Chondrocyte (in vitro differentiated cells): ENCODE measurements around the gene TEAD1. TPM values are rescaled to one million over a fixed set of nuclear protein-coding genes. Genes with fewer than 3 reads are reported as not detected.

ENCODE experiments used
- DNase-seq: peaks from one replicate; pipeline ENCODE4 v3.0.0; 2021; ENCODE audit warnings: mixed read lengths, low spot score
- H3K27ac Mint-ChIP-seq: one replicate; pipeline ENCODE4 v1.8.0; 2021; ENCODE audit warnings: mild to moderate bottlenecking, moderate library complexity, mixed read lengths; ENCODE audit not compliant: unreplicated experiment
- H3K27me3 Mint-ChIP-seq: 2 replicates; pipeline ENCODE4 v1.8.0; 2021; ENCODE audit warnings: low read depth, mixed read lengths
- H3K36me3 Mint-ChIP-seq: 2 replicates; pipeline ENCODE4 v1.8.0; 2021; ENCODE audit warnings: low read depth, mixed read lengths
- H3K4me1 Mint-ChIP-seq: 2 replicates; pipeline ENCODE4 v1.8.0; 2021; ENCODE audit warnings: low read depth, mild to moderate bottlenecking, mixed read lengths
- H3K4me3 Mint-ChIP-seq: one replicate; pipeline ENCODE4 v1.8.0; 2021; ENCODE audit warnings: mild to moderate bottlenecking, moderate library complexity, mixed read lengths; ENCODE audit not compliant: unreplicated experiment
- H3K9me3 Mint-ChIP-seq: 2 replicates; pipeline ENCODE4 v1.8.0; 2021; ENCODE audit warnings: low read depth, mixed read lengths
- total RNA-seq: library from RNA; stranded (reverse); gene quantifications from 3 replicates; pipeline ENCODE4 v1.2.1, GENCODE V29; 2021
- TF ChIP-seq, protein P1 (sequence below): fragments of 200-600 bp; sonication (generic); IDR thresholded peaks from 2 replicates; pipeline ENCODE4 v1.5.0; 2021; ENCODE audit warnings: antibody characterized with exemption, mild to moderate bottlenecking, moderate library complexity

TEAD1 gene
- total RNA-seq, 1 donor from 2014 or later = 137 TPM

- Mint-ChIP-seq H3K27ac (no peak overlapping the region), H3K4me1 (no peaks in the 10 kb centered on the region)
These were observed 293.9 kb downstream of the TEAD1 start for GRCh38 chr11:12968101-12968500.

DNA sequence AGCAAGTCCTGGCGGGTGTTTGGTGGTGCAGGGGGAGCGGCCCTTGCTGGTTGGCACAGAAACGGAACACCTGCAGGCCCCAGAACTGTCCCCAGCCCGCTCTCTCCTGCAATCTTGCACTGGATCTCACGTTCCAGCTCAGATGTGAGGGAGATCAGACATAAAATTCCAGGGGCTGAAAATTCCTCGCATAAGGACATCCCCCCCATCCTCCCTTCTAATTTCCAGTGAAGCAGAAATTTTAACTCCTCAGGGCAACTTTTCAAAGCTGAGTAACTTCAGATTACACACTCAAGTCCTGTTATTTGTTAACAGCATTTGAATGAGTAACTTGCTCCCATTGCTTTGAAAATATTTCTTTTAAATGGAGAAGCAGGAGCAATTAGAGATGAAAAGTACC lies 294.6 kb downstream of the TEAD1 start:
- H3K36me3 Mint-ChIP-seq = no peaks in the 10 kb centered on the region
- no peak for DNase-seq
- TF ChIP-seq, protein P1, sequence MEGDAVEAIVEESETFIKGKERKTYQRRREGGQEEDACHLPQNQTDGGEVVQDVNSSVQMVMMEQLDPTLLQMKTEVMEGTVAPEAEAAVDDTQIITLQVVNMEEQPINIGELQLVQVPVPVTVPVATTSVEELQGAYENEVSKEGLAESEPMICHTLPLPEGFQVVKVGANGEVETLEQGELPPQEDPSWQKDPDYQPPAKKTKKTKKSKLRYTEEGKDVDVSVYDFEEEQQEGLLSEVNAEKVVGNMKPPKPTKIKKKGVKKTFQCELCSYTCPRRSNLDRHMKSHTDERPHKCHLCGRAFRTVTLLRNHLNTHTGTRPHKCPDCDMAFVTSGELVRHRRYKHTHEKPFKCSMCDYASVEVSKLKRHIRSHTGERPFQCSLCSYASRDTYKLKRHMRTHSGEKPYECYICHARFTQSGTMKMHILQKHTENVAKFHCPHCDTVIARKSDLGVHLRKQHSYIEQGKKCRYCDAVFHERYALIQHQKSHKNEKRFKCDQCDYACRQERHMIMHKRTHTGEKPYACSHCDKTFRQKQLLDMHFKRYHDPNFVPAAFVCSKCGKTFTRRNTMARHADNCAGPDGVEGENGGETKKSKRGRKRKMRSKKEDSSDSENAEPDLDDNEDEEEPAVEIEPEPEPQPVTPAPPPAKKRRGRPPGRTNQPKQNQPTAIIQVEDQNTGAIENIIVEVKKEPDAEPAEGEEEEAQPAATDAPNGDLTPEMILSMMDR = no peak
- H3K4me3 Mint-ChIP-seq = no peak overlapping the region
- no peaks in the 10 kb centered on the region for H3K9me3 Mint-ChIP-seq
- H3K27me3 Mint-ChIP-seq = peaks cover 3% of the 10 kb centered on the region
- no peak overlapping the region for H3K27ac Mint-ChIP-seq
- H3K4me1 Mint-ChIP-seq = no peaks in the 10 kb centered on the region

More at GRCh38 chr11:12968101-12968500, 293.9 kb downstream of the TEAD1 start:
- no peak for DNase-seq
- no peak overlapping the region for H3K4me3 Mint-ChIP-seq
- H3K9me3 Mint-ChIP-seq = no peaks in the 10 kb centered on the region
- H3K36me3 Mint-ChIP-seq = no peaks in the 10 kb centered on the region
- peaks cover 3% of the 10 kb centered on the region for H3K27me3 Mint-ChIP-seq
- TF ChIP-seq, protein P1 = no peak

GRCh38 chr11:12971955-12972354 lies 297.7 kb downstream of the TEAD1 start:
- Mint-ChIP-seq H3K4me1 (no peaks in the 10 kb centered on the region), H3K27me3 (peaks cover 3% of the 10 kb centered on the region), H3K4me3 (no peak overlapping the region), H3K27ac (no peak overlapping the region), H3K36me3 (no peaks in the 10 kb centered on the region), H3K9me3 (no peaks in the 10 kb centered on the region)
- no peak for DNase-seq
- TF ChIP-seq, protein P1 = no peak

DNA sequence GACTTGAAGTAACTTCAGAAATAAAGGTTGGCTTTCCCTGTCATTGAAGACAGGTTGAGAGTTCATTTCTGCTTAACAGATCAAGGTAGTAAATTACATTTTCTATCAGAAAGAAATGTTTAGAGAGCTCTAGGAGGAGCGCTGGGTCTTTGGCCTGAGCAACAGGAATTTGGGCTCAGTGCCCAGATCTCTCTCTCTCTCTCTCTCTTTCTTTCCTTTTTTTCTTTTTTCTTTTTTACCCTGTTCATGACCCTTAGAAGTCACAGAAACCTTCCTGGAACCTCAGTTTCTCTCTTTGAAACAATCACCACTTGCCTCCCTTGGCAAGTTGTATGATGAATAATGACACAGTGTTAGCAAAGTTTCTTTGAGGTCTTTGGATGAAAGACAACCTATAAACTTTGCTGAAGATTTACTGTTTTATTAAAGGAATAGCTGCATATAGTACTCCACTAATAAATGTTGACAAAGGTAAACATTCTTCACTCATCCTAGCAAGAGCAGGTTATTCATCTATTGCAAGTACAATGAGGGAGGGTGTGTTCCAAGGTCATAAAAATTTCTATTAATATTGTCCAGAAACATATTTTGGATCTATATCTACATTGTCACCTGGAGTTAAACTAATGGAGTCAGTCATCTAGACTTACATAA lies 299.4 kb downstream of the TEAD1 start:
- no peaks in the 10 kb centered on the region for H3K9me3 Mint-ChIP-seq
- DNase-seq = no peak
- no peaks in the 10 kb centered on the region for H3K36me3 Mint-ChIP-seq
- no peak overlapping the region for H3K27ac Mint-ChIP-seq
- no peak overlapping the region for H3K4me3 Mint-ChIP-seq
- no peaks in the 10 kb centered on the region for H3K4me1 Mint-ChIP-seq
- TF ChIP-seq, protein P1 = no peak
- H3K27me3 Mint-ChIP-seq = peaks cover 7% of the 10 kb centered on the region

DNA sequence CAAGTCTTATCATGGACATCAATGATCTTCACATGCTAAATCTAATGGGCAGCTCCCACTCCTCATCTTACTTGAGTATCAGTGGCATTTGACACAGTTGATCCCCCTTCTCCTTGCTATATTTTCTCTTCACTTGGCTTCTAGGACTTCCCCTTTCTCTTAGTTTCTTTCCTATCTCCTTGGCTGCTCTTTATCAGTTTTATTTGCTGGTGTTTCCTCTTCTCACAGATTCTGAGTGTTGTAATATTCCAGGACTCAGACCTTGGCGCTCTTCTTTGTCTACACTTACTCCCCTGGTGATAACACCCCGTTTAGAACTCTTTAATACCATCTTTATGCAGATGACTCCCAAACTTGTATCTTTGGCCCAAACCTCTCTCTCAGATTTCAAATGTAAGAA lies 301.0 kb downstream of the TEAD1 start:
- Mint-ChIP-seq H3K27me3 (peaks cover 16% of the 10 kb centered on the region), H3K4me3 (no peak overlapping the region), H3K9me3 (no peaks in the 10 kb centered on the region), H3K36me3 (no peaks in the 10 kb centered on the region), H3K4me1 (no peaks in the 10 kb centered on the region), H3K27ac (no peak overlapping the region)
- TF ChIP-seq, protein P1 = no peak
- DNase-seq = no peak
